Keratinocyte (primary cell): ENCODE results near the gene CXCL12.

Experiments
- CTCF ChIP-seq, 3 experiments: IDR thresholded peaks in 1 of 3; conservative IDR thresholded peaks in 1 of 3; optimal IDR thresholded peaks in 1 of 3; 2 replicates in 2 of 3; 3 replicates in 1 of 3; pipeline versions ENCODE3 to v1.5.1; 2011; ENCODE audit warnings: low read length in 3 of 3, mild to moderate bottlenecking in 3 of 3, moderate library complexity in 2 of 3, control low read depth in 1 of 3, inconsistent platforms in 1 of 3; ENCODE audit not compliant: insufficient read depth in 2 of 3; ENCODE audit errors: extremely low read depth in 1 of 3
- EZH2 ChIP-seq: IDR thresholded peaks from one replicate; pipeline ENCODE4 v1.6.1; 2012; ENCODE audit warnings: inconsistent platforms, mild to moderate bottlenecking, low read length, moderate library complexity

GRCh38 chr10:44382981-44383748 is 1.7 kb downstream of the CXCL12 start:
- TF ChIP-seq CTCF (optimal IDR thresholded peaks at IDR 0.05 in 1 of 3, IDR thresholded peaks at IDR 0.05 in 1 of 3, conservative IDR thresholded peaks at IDR 0.05 in 1 of 3; ENCODE audit: extremely low read depth in 1 of 3, insufficient read depth in 2 of 3, low read length in 3 of 3) (no peak), EZH2 (no peak)
